PC-3 (cell line): ENCODE results near the gene TNFRSF18. TPM values are rescaled to one million over a fixed set of nuclear protein-coding genes. Genes with fewer than 3 reads are reported as not detected.

Experiments used
- ATAC-seq: fragments of 200-7000 bp; cut with Tn5 transposase; 2 replicates; pipeline ENCODE4 v1.9.1; 2020; ENCODE audit warnings: mild to moderate bottlenecking, moderate library complexity
- BruUV-seq: library from RNA; stranded (reverse); fragments of 400-500 nt; replicated peaks from 2 replicates; lab custom pipeline; 2021; lab: Mats Ljungman, UMichigan
- CTCF ChIA-PET: fragments of 300-600 bp; sonication (Branson Sonifier 250); formaldehyde crosslinking; loops from one replicate; lab custom pipeline; 2022; ENCODE audit warnings: antibody characterized with exemption; lab: Charles Lee
- POLR2A ChIA-PET: fragments of 300-600 bp; sonication (Branson Sonifier 250); formaldehyde crosslinking; loops from one replicate; lab custom pipeline; 2022; ENCODE audit warnings: antibody characterized with exemption; ENCODE audit not compliant: unreplicated experiment; lab: Charles Lee
- DNase-seq: peaks from one replicate; pipeline ENCODE4 v3.0.0-alpha.2; 2015
- H2AFZ ChIP-seq: fragments of 300-600 bp; sonication (generic); 2 replicates; pipeline ENCODE4 v1.6.0; 2016; ENCODE audit warnings: antibody characterized with exemption, low read length
- H3F3A ChIP-seq: fragments of 300-600 bp; sonication (generic); one replicate; pipeline ENCODE4 v1.6.0; 2017; ENCODE audit warnings: antibody characterized with exemption, low read length, control low read depth, mild to moderate bottlenecking; ENCODE audit not compliant: unreplicated experiment
- H3K27ac ChIP-seq: fragments of 300-600 bp; sonication (generic); 2 replicates; pipeline ENCODE4 v1.5.1; 2016; ENCODE audit warnings: mild to moderate bottlenecking, low read length
- H3K27me3 ChIP-seq: fragments of 300-600 bp; sonication (generic); 2 replicates; pipeline ENCODE4 v1.6.1; 2016; ENCODE audit warnings: low read length, mixed read lengths
- H3K36me3 ChIP-seq: fragments of 300-600 bp; sonication (generic); 2 replicates; pipeline ENCODE4 v1.6.1; 2016; ENCODE audit warnings: low read depth, mixed run types, low read length, mixed read lengths
- H3K4me1 ChIP-seq: fragments of 300-600 bp; sonication (generic); 2 replicates; pipeline ENCODE4 v1.5.1; 2016; ENCODE audit warnings: low read length; ENCODE audit not compliant: insufficient read depth
- H3K4me2 ChIP-seq: fragments of 300-600 bp; sonication (generic); 2 replicates; pipeline ENCODE4 v1.6.0; 2016; ENCODE audit warnings: low read length
- H3K4me3 ChIP-seq: fragments of 300-600 bp; sonication (generic); 2 replicates; pipeline ENCODE4 v1.5.1; 2016; ENCODE audit warnings: mild to moderate bottlenecking, low read length, mixed read lengths
- H3K79me2 ChIP-seq: fragments of 300-600 bp; sonication (generic); 2 replicates; pipeline ENCODE4 v1.6.1; 2017; ENCODE audit warnings: low read length, mixed read lengths
- H3K9ac ChIP-seq: fragments of 300-600 bp; sonication (generic); 2 replicates; pipeline ENCODE4 v1.6.0; 2016; ENCODE audit warnings: mild to moderate bottlenecking, low read length
- H3K9me2 ChIP-seq: fragments of 300-600 bp; sonication (generic); replicated peaks from 2 replicates; pipeline ENCODE4 v1.6.1; 2016; ENCODE audit warnings: mixed run types, low read length, mixed read lengths
- H3K9me3 ChIP-seq: fragments of 300-600 bp; sonication (generic); 2 replicates; pipeline ENCODE4 v1.6.1; 2016; ENCODE audit warnings: low read length, mixed read lengths
- H4K20me1 ChIP-seq: fragments of 300-600 bp; sonication (generic); 2 replicates; pipeline ENCODE4 v1.6.1; 2016; ENCODE audit warnings: low read length, mixed read lengths
- CTCF ChIP-seq: fragments of 300-600 bp; sonication (generic); conservative IDR thresholded peaks from 2 replicates; pipeline ENCODE4 v1.5.1; 2017; ENCODE audit warnings: antibody characterized with exemption, low read depth, mild to moderate bottlenecking, low read length
- EZH2 ChIP-seq: fragments of 300-600 bp; sonication (generic); IDR thresholded peaks from one replicate; pipeline ENCODE4 v1.6.1; 2017; ENCODE audit warnings: antibody characterized with exemption, mild to moderate bottlenecking, low read length; ENCODE audit not compliant: unreplicated experiment
- EZH2phosphoT487 ChIP-seq: fragments of 300-600 bp; sonication (generic); IDR thresholded peaks from 2 replicates; pipeline ENCODE4 v1.6.1; 2018; ENCODE audit warnings: mild to moderate bottlenecking, antibody characterized with exemption, low read length, borderline replicate concordance
- intact Hi-C: fragments of 100-400 bp; cut with micrococcal nuclease; formaldehyde crosslinking; loops from 2 replicates; pipeline ENCODE4 v1.9.0; 2023
- total RNA-seq: library from RNA; depleted of rRNA; stranded (reverse); fragments of >200 nt; gene quantifications from 2 replicates; pipeline ENCODE4 v1.2.3, GENCODE V29; 2014

Gene TNFRSF18
- total RNA-seq, 1 experiment from 2014 or later: 87.2 TPM

- Histone ChIP-seq H3K4me1 (no peaks in the 10 kb centered on the region), H3K36me3 (no peaks in the 10 kb centered on the region), H3K27me3 (no peaks in the 10 kb centered on the region), H3K9me3 (no peaks in the 10 kb centered on the region), H3K9me2 (no peaks in the 10 kb centered on the region), H2AFZ (no peak overlapping the region), H3K4me2 (no peak overlapping the region), H3K4me3 (no peak overlapping the region), H3F3A (no peaks in the 10 kb centered on the region), H3K27ac (no peak overlapping the region), H3K9ac (no peak overlapping the region), H4K20me1 (no peaks in the 10 kb centered on the region), H3K79me2 (no peaks in the 10 kb centered on the region)
- DNase-seq (no peak), ATAC-seq (no peak)
- ChIA-PET POLR2A (no interaction called here), CTCF (no interaction called here)
- BruUV-seq: no TSS peak
- TF ChIP-seq CTCF (no peak), EZH2phosphoT487 (no peak), EZH2 (no peak)
- intact Hi-C loops: no loop called here
Observed at GRCh38 chr1:1199141-1199960, 7.0 kb downstream of the TNFRSF18 start.

- no peak for ATAC-seq
- POLR2A ChIA-PET: no interaction called here
- no peaks in the 10 kb centered on the region for H3K4me1 ChIP-seq
Observed at GRCh38 chr1:1198423-1199140, 7.8 kb downstream of the TNFRSF18 start.

More at GRCh38 chr1:1198423-1199140, 7.8 kb downstream of the TNFRSF18 start:
- no peak for DNase-seq
- H3K4me2 ChIP-seq: no peak overlapping the region
- no peaks in the 10 kb centered on the region for H3F3A ChIP-seq
- H3K9ac ChIP-seq: no peak overlapping the region
- H3K36me3 ChIP-seq: no peaks in the 10 kb centered on the region
- no peak overlapping the region for H3K27ac ChIP-seq
- H3K9me2 ChIP-seq: no peaks in the 10 kb centered on the region
- no peak for TF ChIP-seq EZH2
- TF ChIP-seq EZH2phosphoT487: no peak
- TF ChIP-seq CTCF: no peak
- no peak overlapping the region for H3K4me3 ChIP-seq
- H3K27me3 ChIP-seq: no peaks in the 10 kb centered on the region
- BruUV-seq: no TSS peak
- intact Hi-C loops: no loop called here
- H3K79me2 ChIP-seq: no peaks in the 10 kb centered on the region
- H3K9me3 ChIP-seq: no peaks in the 10 kb centered on the region
- H4K20me1 ChIP-seq: no peaks in the 10 kb centered on the region
- no peak overlapping the region for H2AFZ ChIP-seq
- CTCF ChIA-PET: no interaction called here
